Neuronal stem cell (in vitro differentiated cells): Measurements from ENCODE around the gene MAP3K4.

Experiments used
- DNase-seq: peaks from one replicate; pipeline ENCODE4 v3.0.0-alpha.2; 2013; ENCODE audit warnings: low spot score
- H2AFZ ChIP-seq: one replicate; pipeline ENCODE4 v1.6.1; 2013; ENCODE audit warnings: mild to moderate bottlenecking, low read length, inconsistent platforms
- H2AK5ac ChIP-seq: 2 replicates; pipeline ENCODE4 v1.6.1; 2013; ENCODE audit warnings: low read depth, mild to moderate bottlenecking, inconsistent platforms, low read length, moderate library complexity, mixed read lengths
- H2BK120ac ChIP-seq: 2 replicates; pipeline ENCODE4 v1.6.1; 2013; ENCODE audit warnings: low read depth, mild to moderate bottlenecking, inconsistent platforms, low read length, moderate library complexity, mixed read lengths
- H2BK12ac ChIP-seq: one replicate; pipeline ENCODE4 v1.6.1; 2013; ENCODE audit warnings: low read length, inconsistent platforms
- H2BK15ac ChIP-seq: 2 replicates; pipeline ENCODE4 v1.6.1; 2013; ENCODE audit warnings: mild to moderate bottlenecking, low read length, inconsistent platforms, mixed read lengths
- H2BK5ac ChIP-seq: one replicate; pipeline ENCODE4 v1.6.1; 2013; ENCODE audit warnings: inconsistent platforms, mild to moderate bottlenecking, low read length, moderate library complexity
- H3K14ac ChIP-seq: one replicate; pipeline ENCODE4 v1.6.1; 2013; ENCODE audit warnings: low read length, inconsistent platforms
- H3K18ac ChIP-seq: 2 replicates; pipeline ENCODE4 v1.6.1; 2013; ENCODE audit warnings: low read length, inconsistent platforms
- H3K23ac ChIP-seq: 2 replicates; pipeline ENCODE4 v1.6.1; 2013; ENCODE audit warnings: low read depth, mild to moderate bottlenecking, mixed read lengths, low read length, inconsistent platforms; ENCODE audit not compliant: poor library complexity
- H3K27ac ChIP-seq: replicated peaks from 3 replicates; pipeline ENCODE4 v1.5.1; 2013; ENCODE audit warnings: low read length, inconsistent platforms
- H3K27me3 ChIP-seq, 3 experiments: 2 replicates each; pipeline ENCODE4 v1.6.1; 2013; ENCODE audit warnings: low read length in 3 of 3, mild to moderate bottlenecking in 2 of 3, inconsistent platforms in 1 of 3, low read depth in 1 of 3, mixed read lengths in 1 of 3, moderate library complexity in 1 of 3; ENCODE audit not compliant: control insufficient read depth in 3 of 3, insufficient read depth in 3 of 3
- H3K36me3 ChIP-seq, 2 donors: replicated peaks in 1 of 2; 2 replicates each; pipeline ENCODE4 v1.6.1; 2013; ENCODE audit warnings: low read length in 2 of 2; ENCODE audit not compliant: control insufficient read depth in 2 of 2, insufficient read depth in 2 of 2
- H3K4ac ChIP-seq: 2 replicates; pipeline ENCODE4 v1.6.1; 2013; ENCODE audit warnings: inconsistent platforms, mild to moderate bottlenecking, low read length, moderate library complexity
- H3K4me1 ChIP-seq, 2 donors: 1 replicate in 1 of 2; 2 replicates in 1 of 2; pipeline ENCODE4 v1.6.1; 2013; ENCODE audit warnings: low read length in 2 of 2, low read depth in 1 of 2; ENCODE audit not compliant: control insufficient read depth in 2 of 2, insufficient read depth in 1 of 2
- H3K4me2 ChIP-seq: one replicate; pipeline ENCODE4 v1.6.1; 2013; ENCODE audit warnings: mild to moderate bottlenecking, low read length, inconsistent platforms; ENCODE audit not compliant: insufficient read depth, poor library complexity, severe bottlenecking
- H3K4me3 ChIP-seq, 2 donors: 2 replicates each; pipeline ENCODE4 v1.5.1; 2013; ENCODE audit warnings: low read length in 2 of 2, mild to moderate bottlenecking in 2 of 2, inconsistent platforms in 1 of 2, moderate library complexity in 1 of 2
- H3K79me1 ChIP-seq: one replicate; pipeline ENCODE4 v1.6.1; 2013; ENCODE audit warnings: low read depth, mild to moderate bottlenecking, inconsistent platforms, low read length, moderate library complexity
- H3K9ac ChIP-seq: one replicate; pipeline ENCODE4 v1.6.1; 2013; ENCODE audit warnings: mild to moderate bottlenecking, low read depth, low read length, inconsistent platforms; ENCODE audit not compliant: poor library complexity
- H3K9me3 ChIP-seq, 2 donors: replicated peaks in 1 of 2; 2 replicates each; pipeline versions ENCODE3 to v1.6.1; 2013; ENCODE audit warnings: low read length in 2 of 2, mild to moderate bottlenecking in 2 of 2, inconsistent platforms in 1 of 2, low read depth in 1 of 2, mixed read lengths in 1 of 2, moderate library complexity in 1 of 2; ENCODE audit not compliant: control insufficient read depth in 2 of 2, insufficient read depth in 1 of 2
- H4K8ac ChIP-seq: one replicate; pipeline ENCODE4 v1.6.1; 2013; ENCODE audit warnings: low read depth, mild to moderate bottlenecking, inconsistent platforms, low read length, moderate library complexity
- H4K91ac ChIP-seq: one replicate; pipeline ENCODE4 v1.6.1; 2013; ENCODE audit warnings: low read length, low read depth, mild to moderate bottlenecking, inconsistent platforms; ENCODE audit not compliant: poor library complexity
- WGBS, 2 donors: extraction: QIAGEN DNeasy Blood & Tissue Kit; methylation state at CpG; one replicate each; pipeline ENCODE4 v1.1.7; 2013; ENCODE audit warnings: missing lambda C conversion rate in 2 of 2, mixed read lengths in 1 of 2; ENCODE audit not compliant: insufficient read length in 2 of 2, insufficient replicate concordance in 1 of 2; ENCODE audit errors: extremely low coverage in 2 of 2; 5-methylcytosine and 5-hydroxymethylcytosine counted together

The MAP3K4 gene

GRCh38 chr6:161003336-161003735, 11.8 kb downstream of the MAP3K4 start:
- H4K8ac ChIP-seq, result no peak overlapping the region
- no peak overlapping the region for H3K23ac ChIP-seq
- H3K4ac ChIP-seq, result no peak overlapping the region
- H3K9me3 ChIP-seq, result no peaks in the 10 kb centered on the region
- no peak overlapping the region for H3K4me3 ChIP-seq
- no CpG with 5 or more reads among the region's 2 CpGs for WGBS, 2 donors
- no peak for DNase-seq
- no peak overlapping the region for H2BK12ac ChIP-seq
- H4K91ac ChIP-seq, result no peak overlapping the region
- H3K14ac ChIP-seq, result no peak overlapping the region
- no peak overlapping the region for H3K18ac ChIP-seq
- no peak overlapping the region for H2BK5ac ChIP-seq
- no peak overlapping the region for H3K4me2 ChIP-seq
- H3K9ac ChIP-seq, result no peak overlapping the region
- peaks cover 0 to 7% of the 10 kb centered on the region in 2 donors for H3K36me3 ChIP-seq
- H3K27ac ChIP-seq, result no peak overlapping the region
- H2BK120ac ChIP-seq, result no peak overlapping the region
- peaks cover 3% of the 10 kb centered on the region for H3K79me1 ChIP-seq
- H3K4me1 ChIP-seq, result no peaks in the 10 kb centered on the region
- H2AFZ ChIP-seq, result no peak overlapping the region
- H2AK5ac ChIP-seq, result no peak overlapping the region
- no peaks in the 10 kb centered on the region for H3K27me3 ChIP-seq
- no peak overlapping the region for H2BK15ac ChIP-seq

- no peak overlapping the region for H2BK5ac ChIP-seq
Observed at GRCh38 chr6:161008245-161008644, 16.7 kb downstream of the MAP3K4 start.

GRCh38 chr6:161009991-161010390, 18.4 kb downstream of the MAP3K4 start:
- whole genome bisulfite sequencing, 2 donors, result no CpG with 5 or more reads among the region's 3 CpGs
- Histone ChIP-seq H3K79me1 (no peaks in the 10 kb centered on the region), H3K23ac (no peak overlapping the region), H2BK120ac (no peak overlapping the region), H3K27me3 (no peaks in the 10 kb centered on the region), H3K4me1 (peaks cover 9 to 17% of the 10 kb centered on the region in 2 donors), H3K4me3 (no peak overlapping the region), H3K9ac (no peak overlapping the region), H4K8ac (no peak overlapping the region), H2AK5ac (no peak overlapping the region), H3K9me3 (no peaks in the 10 kb centered on the region), H2BK12ac (no peak overlapping the region), H4K91ac (no peak overlapping the region), H3K14ac (no peak overlapping the region), H3K27ac (no peak overlapping the region), H3K4me2 (no peak overlapping the region), H2BK5ac (no peak overlapping the region), H3K4ac (no peak overlapping the region), H2BK15ac (no peak overlapping the region), H3K18ac (no peak overlapping the region), H2AFZ (no peak overlapping the region), H3K36me3 (peaks cover 0 to 2% of the 10 kb centered on the region in 2 donors)
- no peak for DNase-seq

More at GRCh38 chr6:161008245-161008644, 16.7 kb downstream of the MAP3K4 start:
- no peak overlapping the region for H2AFZ ChIP-seq
- H3K4me2 ChIP-seq, result no peak overlapping the region
- H3K36me3 ChIP-seq, result peaks cover 0 to 2% of the 10 kb centered on the region in 2 donors
- H4K8ac ChIP-seq, result no peak overlapping the region
- no peak overlapping the region for H3K18ac ChIP-seq
- H3K9me3 ChIP-seq, result no peaks in the 10 kb centered on the region
- no peak overlapping the region for H2AK5ac ChIP-seq
- H3K14ac ChIP-seq, result no peak overlapping the region
- no peaks in the 10 kb centered on the region for H3K79me1 ChIP-seq
- no peak overlapping the region for H3K23ac ChIP-seq
- no peak overlapping the region for H3K4ac ChIP-seq
- no peak overlapping the region for H3K27ac ChIP-seq
- no peak for DNase-seq
- H3K27me3 ChIP-seq, result no peaks in the 10 kb centered on the region
- H3K4me3 ChIP-seq, result no peak overlapping the region
- no peak overlapping the region for H2BK15ac ChIP-seq
- H2BK120ac ChIP-seq, result no peak overlapping the region
- H3K9ac ChIP-seq, result no peak overlapping the region
- no CpG with 5 or more reads among the region's 4 CpGs for WGBS, 2 donors
- H2BK12ac ChIP-seq, result no peak overlapping the region
- H3K4me1 ChIP-seq, result peaks cover 9 to 17% of the 10 kb centered on the region in 2 donors
- H4K91ac ChIP-seq, result no peak overlapping the region

GRCh38 chr6:161010418-161010817, 18.8 kb downstream of the MAP3K4 start:
- no peak overlapping the region for H4K8ac ChIP-seq
- DNase-seq, result no peak

More at GRCh38 chr6:161010418-161010817, 18.8 kb downstream of the MAP3K4 start:
- Histone ChIP-seq H3K36me3 (peaks cover 0 to 4% of the 10 kb centered on the region in 2 donors), H3K27ac (no peak overlapping the region), H4K91ac (no peak overlapping the region), H3K79me1 (no peaks in the 10 kb centered on the region), H2BK15ac (no peak overlapping the region), H3K27me3 (no peaks in the 10 kb centered on the region), H2BK5ac (no peak overlapping the region), H3K9me3 (peaks cover 0 to 3% of the 10 kb centered on the region in 2 donors), H2AK5ac (no peak overlapping the region), H3K4ac (no peak overlapping the region), H2BK120ac (no peak overlapping the region), H3K14ac (no peak overlapping the region), H3K4me3 (no peak overlapping the region), H3K4me1 (peaks cover 9 to 17% of the 10 kb centered on the region in 2 donors), H3K23ac (no peak overlapping the region), H3K9ac (no peak overlapping the region), H2BK12ac (no peak overlapping the region), H3K4me2 (no peak overlapping the region), H2AFZ (no peak overlapping the region), H3K18ac (no peak overlapping the region)
- no CpG with 5 or more reads among the region's 1 CpG for WGBS, 2 donors
